Hematopoietic multipotent progenitor cell treated with erythropoietin and hydrocortisone succinate and interleukin-3 and kit ligand, for 17 days (in vitro differentiated cells): ENCODE measurements around the gene HNRNPUL1.

Experiments used
- DNase-seq: peaks from one replicate; pipeline ENCODE4 v3.0.0-alpha.2; 2015; ENCODE audit warnings: low spot score

HNRNPUL1 gene

GRCh38 chr19:41234512-41235168 is 29.5 kb upstream of the HNRNPUL1 start:
- DNase-seq, result no peak

GRCh38 chr19:41235480-41235879 is 28.7 kb upstream of the HNRNPUL1 start:
- no peak for DNase-seq

GRCh38 chr19:41238244-41238643 is 25.9 kb upstream of the HNRNPUL1 start:
- no peak for DNase-seq

DNA sequence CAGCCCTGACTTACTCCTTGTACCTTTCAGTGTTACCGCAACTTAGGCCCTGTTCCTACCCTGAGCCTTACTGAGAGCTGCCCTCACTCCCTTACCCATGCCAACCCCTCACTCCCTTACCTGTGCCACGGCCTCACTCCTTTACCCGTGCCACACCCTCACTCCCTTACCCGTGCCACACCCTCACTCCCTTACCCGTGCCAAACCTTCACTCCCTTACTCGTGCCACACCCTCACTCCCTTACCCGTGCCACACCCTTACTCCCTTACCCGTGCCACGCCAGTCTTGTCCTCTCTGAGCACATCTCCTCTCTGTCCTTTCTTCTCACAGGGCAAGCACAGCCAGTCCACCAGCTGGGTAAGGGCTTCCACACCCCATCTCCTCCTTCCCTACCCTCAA is 24.8 kb upstream of the HNRNPUL1 start:
- DNase-seq, result peak; percentile 40

DNA sequence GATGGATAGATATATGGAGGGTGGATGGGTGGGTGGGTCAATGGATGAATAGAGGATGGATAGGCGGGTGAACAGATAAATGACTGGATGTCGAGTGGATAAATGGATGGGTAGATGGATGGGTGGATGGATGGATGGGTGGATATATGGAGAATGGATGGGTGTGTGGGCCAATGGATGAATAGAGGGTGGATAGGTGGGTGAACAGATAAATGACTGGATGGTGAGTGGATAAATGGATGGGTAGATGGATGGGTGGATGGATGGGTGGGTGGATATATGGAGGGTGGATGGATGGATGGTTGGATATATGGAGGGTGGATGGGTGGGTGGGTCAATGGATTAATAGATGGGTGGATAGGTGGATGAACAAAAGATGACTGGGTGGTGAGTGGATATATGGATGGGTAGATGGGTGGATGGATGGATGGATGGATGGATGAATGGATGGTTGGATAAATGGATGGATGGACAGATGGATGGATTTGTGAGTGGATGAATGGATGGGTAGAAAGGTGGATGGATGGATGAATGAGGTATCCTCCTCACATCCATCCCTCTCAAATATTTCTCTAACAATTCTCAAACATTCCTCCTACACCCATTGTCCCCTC is 24.1 kb upstream of the HNRNPUL1 start:
- DNase-seq, result no peak

DNA sequence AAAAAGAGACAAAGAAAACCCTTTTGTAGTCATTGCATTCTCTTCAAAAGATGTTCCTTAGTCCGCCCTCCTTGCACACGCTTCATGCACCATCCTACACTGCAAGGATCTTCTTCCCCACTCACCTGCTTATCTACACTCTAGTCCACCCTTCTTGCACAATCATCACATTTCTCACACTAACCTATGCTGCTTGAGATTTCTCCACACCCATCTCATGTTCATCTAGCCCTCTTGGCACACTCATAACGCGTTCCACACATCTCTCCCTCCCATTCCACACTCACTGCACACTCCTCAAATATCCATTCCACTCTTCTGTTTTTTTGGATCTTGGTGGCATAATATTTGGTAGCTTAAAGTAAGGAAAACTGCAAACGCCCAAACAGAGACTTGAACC is 22.3 kb upstream of the HNRNPUL1 start:
- DNase-seq, result no peak

- no peak for DNase-seq
Measured at GRCh38 chr19:41244117-41244516, 20.1 kb upstream of the HNRNPUL1 start.

GRCh38 chr19:41245843-41246242 is 18.3 kb upstream of the HNRNPUL1 start:
- DNase-seq, result no peak

GRCh38 chr19:41248895-41249294 is 15.3 kb upstream of the HNRNPUL1 start:
- DNase-seq, result no peak

- no peak for DNase-seq
Measured at GRCh38 chr19:41249707-41250423, 14.3 kb upstream of the HNRNPUL1 start.

- DNase-seq, result no peak
Measured at GRCh38 chr19:41253660-41254059, 10.5 kb upstream of the HNRNPUL1 start.

DNA sequence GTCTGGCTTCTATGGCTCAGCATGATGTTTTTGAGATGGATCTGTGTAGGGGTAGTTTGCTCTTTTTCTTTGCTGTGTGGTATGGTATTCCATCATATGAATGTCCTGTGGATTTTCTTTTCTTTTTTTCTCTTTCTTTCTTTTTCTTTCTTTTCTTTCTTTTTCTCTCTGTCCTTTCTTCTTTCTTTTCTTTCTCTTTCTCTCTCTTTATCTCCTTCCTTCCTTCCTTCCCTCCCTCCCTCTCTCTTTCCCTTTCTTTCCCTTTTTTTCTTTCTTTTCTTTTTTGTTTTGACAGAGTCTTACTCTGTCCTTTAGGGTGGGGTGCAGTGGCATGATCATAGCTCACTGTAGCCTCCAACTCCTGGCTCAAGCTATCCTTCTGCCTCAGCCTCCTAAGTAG is 9.0 kb upstream of the HNRNPUL1 start:
- no peak for DNase-seq

DNA sequence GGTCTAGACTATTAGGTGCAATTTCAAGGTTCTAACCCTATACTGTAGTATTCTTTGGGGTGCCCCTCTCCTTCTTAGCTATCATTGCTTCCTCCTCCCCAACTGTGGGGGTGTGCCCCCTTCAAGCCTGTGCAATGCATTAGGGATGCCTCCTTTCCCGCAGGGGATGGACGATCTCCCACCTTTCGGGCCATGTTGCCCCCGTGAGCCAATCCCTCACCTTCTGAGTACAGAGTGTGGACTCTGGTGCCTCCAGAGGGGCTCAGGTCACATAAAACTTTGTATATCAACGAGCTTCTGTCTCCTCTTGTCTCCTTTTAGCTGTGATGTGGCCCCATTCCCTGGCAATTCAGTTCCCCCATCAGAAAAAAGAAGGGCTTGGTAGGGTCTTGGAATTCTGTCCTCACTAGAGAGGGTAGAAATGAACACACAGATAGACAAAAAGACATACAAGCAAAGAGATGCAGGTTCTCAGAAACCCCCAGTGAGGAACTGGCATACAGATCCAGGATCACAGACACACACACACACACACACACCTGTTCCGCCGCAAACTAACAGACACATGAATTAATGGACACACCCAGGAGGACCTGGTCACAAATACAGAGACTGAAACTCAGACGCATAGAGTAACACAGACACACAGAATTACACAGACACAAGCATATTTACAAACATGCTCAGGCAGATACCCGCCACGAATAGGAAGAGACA is 2.5 kb upstream of the HNRNPUL1 start:
- DNase-seq, result no peak

DNA sequence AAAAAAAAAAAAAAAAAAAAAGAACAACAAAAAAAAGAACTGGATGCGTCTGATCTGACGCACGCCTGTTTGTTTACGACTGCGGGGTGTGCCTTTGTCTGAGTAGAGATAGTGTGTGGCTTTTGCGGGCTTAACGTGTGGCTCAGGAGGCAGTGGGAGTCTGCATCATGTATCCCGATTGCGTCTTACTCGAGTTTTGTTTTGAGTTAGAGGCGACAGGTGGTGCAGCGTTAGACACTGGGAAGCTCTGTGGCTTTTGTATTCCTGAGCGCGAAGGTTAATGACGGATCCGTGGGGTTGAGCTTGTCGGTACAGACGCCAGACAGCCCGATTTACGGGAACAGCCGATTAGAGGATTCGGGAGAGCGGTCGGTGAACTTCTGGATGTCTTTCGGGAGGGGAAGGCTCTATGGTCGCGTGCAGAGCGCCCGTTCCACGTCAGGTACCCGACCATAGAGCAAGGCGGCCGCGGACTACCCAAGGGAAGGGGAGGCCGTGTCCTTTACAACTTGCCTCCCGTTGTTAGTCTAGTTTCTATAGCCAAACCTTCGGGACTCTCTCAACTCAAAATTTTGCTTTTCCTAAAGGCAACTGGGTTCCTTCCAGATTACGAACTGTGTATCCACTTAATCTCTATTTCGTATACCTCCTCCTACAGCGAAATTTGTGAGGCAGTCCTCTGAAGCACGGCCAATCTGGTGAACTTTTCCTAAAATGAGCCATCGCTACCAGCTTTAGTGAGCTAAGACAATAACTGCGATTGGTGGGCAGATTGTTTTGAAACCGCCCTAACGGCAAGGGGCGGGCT is 926 bp upstream of the HNRNPUL1 start:
- peak; percentile 76 for DNase-seq

- DNase-seq, result no peak
Measured at GRCh38 chr19:41264581-41265394, 616 bp downstream of the HNRNPUL1 start.

GRCh38 chr19:41265395-41266153 is 1.4 kb downstream of the HNRNPUL1 start:
- DNase-seq, result peak; percentile 17

- no peak for DNase-seq
Measured at GRCh38 chr19:41269055-41269454, 4.9 kb downstream of the HNRNPUL1 start.

GRCh38 chr19:41269571-41269970 is 5.4 kb downstream of the HNRNPUL1 start:
- no peak for DNase-seq

DNA sequence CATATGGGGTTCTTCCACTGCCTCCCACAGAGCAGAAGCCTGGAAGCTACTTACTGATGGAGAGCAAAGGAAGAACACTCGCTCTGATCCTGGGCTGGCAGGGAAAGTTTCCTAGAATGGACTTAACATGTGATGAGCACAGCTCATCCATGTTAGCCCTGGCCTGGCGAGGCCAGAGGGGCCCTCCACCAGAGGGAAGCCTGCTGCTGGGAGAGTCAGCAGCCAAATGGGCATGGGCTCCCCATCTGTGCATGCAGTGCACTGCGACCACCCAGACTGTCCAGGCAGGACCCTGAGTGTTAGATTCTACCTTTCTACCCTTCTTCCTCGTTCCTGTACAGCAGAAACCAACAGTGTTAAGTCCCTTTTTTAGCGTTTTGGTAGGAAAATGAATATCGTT is 8.9 kb downstream of the HNRNPUL1 start:
- DNase-seq, result no peak

- DNase-seq, result no peak
Measured at GRCh38 chr19:41274802-41275201, 10.6 kb downstream of the HNRNPUL1 start.
